Adrenal gland (tissue), 5 donors: Measurements from ENCODE around the gene C3.

Experiments used
- CTCF ChIP-seq, 6 experiments: fragments of 450-650 bp in 4 of 6; fragments of 200-600 bp in 2 of 6; sonication (generic) in 1 of 6; IDR thresholded peaks; 1 replicate in 5 of 6; 2 replicates in 1 of 6; pipeline versions ENCODE4 v1.5.1 to v1.8.0; 2016 to 2021; ENCODE audit warnings: antibody characterized with exemption in 6 of 6, mild to moderate bottlenecking in 2 of 6, moderate library complexity in 1 of 6
- POLR2A ChIP-seq, 2 donors: fragments of 450-650 bp; IDR thresholded peaks; one replicate each; pipeline ENCODE4 v1.6.1; 2017; ENCODE audit warnings: antibody characterized with exemption in 2 of 2, mild to moderate bottlenecking in 2 of 2, moderate library complexity in 1 of 2
- donor health status: DM: no; HTN: no; CAD: no.

- no peak for TF ChIP-seq CTCF (IDR thresholded peaks at IDR 0.05)
- no peak for TF ChIP-seq POLR2A (IDR thresholded peaks at IDR 0.05)
These were observed 12.8 kb downstream of the C3 start for GRCh38 chr19:6707658-6708018.
